Sigmoid colon (tissue), 7 donors: ENCODE data around the gene SNX27. TPM values are rescaled to one million over a fixed set of nuclear protein-coding genes. Genes with fewer than 3 reads are reported as not detected.

ENCODE experiments used
- DNase-seq: peaks from one replicate; pipeline ENCODE4 v3.0.0-alpha.2; 2019
- H3K27ac ChIP-seq, 4 donors: fragments of 200-600 bp; sonication (generic); one replicate each; pipeline ENCODE4 v1.5.1; 2016 to 2019; ENCODE audit warnings: mild to moderate bottlenecking in 1 of 4
- H3K27me3 ChIP-seq, 3 donors: fragments of 200-600 bp; sonication (generic); one replicate each; pipeline ENCODE4 v1.5.1; 2019; ENCODE audit warnings: mild to moderate bottlenecking in 1 of 3
- H3K36me3 ChIP-seq, 4 donors: fragments of 200-600 bp; sonication (generic); one replicate each; pipeline ENCODE4 v1.5.1; 2016 to 2019
- H3K4me1 ChIP-seq, 4 donors: fragments of 200-600 bp; sonication (generic); one replicate each; pipeline ENCODE4 v1.5.1; 2017 to 2019
- H3K4me3 ChIP-seq, 4 donors: fragments of 200-600 bp; sonication (generic); one replicate each; pipeline ENCODE4 v1.5.1; 2017 to 2019; ENCODE audit warnings: mild to moderate bottlenecking in 2 of 4, moderate library complexity in 1 of 4
- H3K9me3 ChIP-seq, 4 donors: fragments of 200-600 bp in 3 of 4; sonication (generic) in 3 of 4; one replicate each; pipeline versions ENCODE4 v1.5.1 to v1.6.1; 2013 to 2019
- EP300 ChIP-seq, 4 donors: sonication (generic); formaldehyde crosslinking; IDR thresholded peaks; one replicate each; pipeline ENCODE4 v1.6.1; 2017; ENCODE audit warnings: antibody characterized with exemption in 4 of 4
- POLR2A ChIP-seq, 2 donors: fragments of 450-650 bp; IDR thresholded peaks; one replicate each; pipeline ENCODE4 v1.6.1; 2016; ENCODE audit warnings: antibody characterized with exemption in 2 of 2, mild to moderate bottlenecking in 2 of 2, moderate library complexity in 2 of 2
- POLR2AphosphoS5 ChIP-seq, 4 donors: sonication (generic); formaldehyde crosslinking; IDR thresholded peaks; one replicate each; pipeline ENCODE4 v1.6.1; 2017; ENCODE audit warnings: antibody characterized with exemption in 4 of 4
- WGBS, 2 donors: extraction: QIAGEN DNeasy Blood & Tissue Kit; methylation state at CpG; one replicate each; pipeline ENCODE4 v1.1.7; 2013; 5-methylcytosine and 5-hydroxymethylcytosine counted together
- intact Hi-C: fragments of 100-400 bp; cut with DNase I; formaldehyde crosslinking; loops from one replicate; pipeline ENCODE4 v1.15.1; 2023
- polyA plus RNA-seq, 3 donors: library from polyadenylated mRNA; stranded (reverse); fragments of 200-250 nt; gene quantifications; one replicate each; pipeline ENCODE4 v1.2.3, GENCODE V29; 2013
- total RNA-seq, 4 donors: library from RNA; depleted of rRNA; stranded (reverse); fragments of >200 nt; gene quantifications; one replicate each; pipeline ENCODE4 v1.1.0, GENCODE V29; 2016
- TF ChIP-seq, protein P1 (sequence below), 4 experiments: fragments of 450-650 bp in 3 of 4; fragments of 200-600 bp in 1 of 4; IDR thresholded peaks; one replicate each; pipeline ENCODE4 v1.5.1; 2016 to 2019; ENCODE audit warnings: antibody characterized with exemption in 4 of 4, mild to moderate bottlenecking in 3 of 4, moderate library complexity in 2 of 4
- donor health status: healthy with polysubstance abuse.
- donor health status: Bipolar disorder and iron deficiency.
- donor health status: healthy.

SNX27 gene
- total and polyA plus RNA-seq, 7 donors = 3.6 to 59.0 (median 49.0) TPM

DNA sequence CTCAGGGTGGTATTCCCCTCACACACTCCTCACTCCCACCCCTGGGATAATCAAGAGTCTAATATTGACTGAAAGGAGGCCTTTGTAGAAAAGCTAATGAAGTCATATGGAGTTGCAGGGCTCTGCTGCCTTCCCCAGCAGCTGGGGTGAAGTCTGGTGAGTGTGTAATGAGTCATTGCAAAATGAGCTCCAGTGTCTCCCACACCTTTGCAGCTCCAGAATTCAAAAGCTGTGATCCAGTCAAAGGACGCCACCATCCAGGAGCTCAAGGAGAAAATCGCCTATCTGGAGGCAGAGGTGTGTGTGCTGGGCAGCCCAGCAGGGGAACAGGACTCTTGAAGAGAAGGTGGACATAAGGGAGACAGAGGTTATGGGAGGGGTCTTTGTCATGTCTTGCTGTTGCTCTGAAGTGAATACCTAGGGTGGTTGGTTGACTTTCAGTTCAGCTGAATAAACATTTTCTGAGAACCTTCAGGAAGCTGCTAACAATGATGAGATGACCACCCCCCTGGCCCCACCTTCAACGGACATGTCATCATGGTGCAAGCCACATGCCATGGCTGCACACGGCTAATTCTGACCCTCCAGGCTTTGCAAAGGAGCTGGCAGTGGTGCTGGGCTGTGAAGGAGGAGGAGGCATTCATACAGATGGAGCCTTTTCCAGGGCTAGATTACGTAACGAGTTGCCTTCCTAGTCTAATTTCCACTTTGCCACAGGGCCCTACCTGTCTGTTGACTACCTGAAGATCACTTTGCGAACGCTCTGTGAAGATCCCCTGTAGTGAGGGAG lies 32.2 kb upstream of the SNX27 start:
- TF ChIP-seq, protein P1, sequence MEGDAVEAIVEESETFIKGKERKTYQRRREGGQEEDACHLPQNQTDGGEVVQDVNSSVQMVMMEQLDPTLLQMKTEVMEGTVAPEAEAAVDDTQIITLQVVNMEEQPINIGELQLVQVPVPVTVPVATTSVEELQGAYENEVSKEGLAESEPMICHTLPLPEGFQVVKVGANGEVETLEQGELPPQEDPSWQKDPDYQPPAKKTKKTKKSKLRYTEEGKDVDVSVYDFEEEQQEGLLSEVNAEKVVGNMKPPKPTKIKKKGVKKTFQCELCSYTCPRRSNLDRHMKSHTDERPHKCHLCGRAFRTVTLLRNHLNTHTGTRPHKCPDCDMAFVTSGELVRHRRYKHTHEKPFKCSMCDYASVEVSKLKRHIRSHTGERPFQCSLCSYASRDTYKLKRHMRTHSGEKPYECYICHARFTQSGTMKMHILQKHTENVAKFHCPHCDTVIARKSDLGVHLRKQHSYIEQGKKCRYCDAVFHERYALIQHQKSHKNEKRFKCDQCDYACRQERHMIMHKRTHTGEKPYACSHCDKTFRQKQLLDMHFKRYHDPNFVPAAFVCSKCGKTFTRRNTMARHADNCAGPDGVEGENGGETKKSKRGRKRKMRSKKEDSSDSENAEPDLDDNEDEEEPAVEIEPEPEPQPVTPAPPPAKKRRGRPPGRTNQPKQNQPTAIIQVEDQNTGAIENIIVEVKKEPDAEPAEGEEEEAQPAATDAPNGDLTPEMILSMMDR (IDR thresholded peaks at IDR 0.05) = no peak
- TF ChIP-seq POLR2A (IDR thresholded peaks at IDR 0.05) (no peak), POLR2AphosphoS5 (IDR thresholded peaks at IDR 0.05) (no peak), EP300 (IDR thresholded peaks at IDR 0.05) (no peak)
- WGBS, 2 donors = 81 to 87% methylated on average over 8 of the region's 8 CpGs
- H3K27ac ChIP-seq = no peak overlapping the region
- H3K27me3 ChIP-seq = no peaks in the 10 kb centered on the region
- peaks cover 9 to 75% (median 32%) of the 10 kb centered on the region in 4 donors for H3K36me3 ChIP-seq
- H3K4me1 ChIP-seq = peaks cover 0 to under 1% (median 0%) of the 10 kb centered on the region in 4 donors
- intact Hi-C loops = no loop called here
- H3K4me3 ChIP-seq = no peak overlapping the region
- no peaks in the 10 kb centered on the region for H3K9me3 ChIP-seq
- no peak for DNase-seq

- Histone ChIP-seq H3K4me1 (peaks cover 0 to 6% (median 0%) of the 10 kb centered on the region in 4 donors), H3K9me3 (no peaks in the 10 kb centered on the region), H3K36me3 (peaks cover 9 to 60% (median 25%) of the 10 kb centered on the region in 4 donors), H3K27ac (no peak overlapping the region), H3K4me3 (no peak overlapping the region), H3K27me3 (no peaks in the 10 kb centered on the region)
- DNase-seq = no peak
- 88 to 90% methylated on average over 5 of the region's 5 CpGs for WGBS, 2 donors
- intact Hi-C loops = no loop called here
- TF ChIP-seq POLR2A (IDR thresholded peaks at IDR 0.05) (no peak), POLR2AphosphoS5 (IDR thresholded peaks at IDR 0.05) (no peak), EP300 (IDR thresholded peaks at IDR 0.05) (no peak)
- TF ChIP-seq, protein P1 (IDR thresholded peaks at IDR 0.05) = no peak
Observed at GRCh38 chr1:151581451-151581850, 30.4 kb upstream of the SNX27 start.

- peaks cover 0 to 6% (median 0%) of the 10 kb centered on the region in 4 donors for H3K4me1 ChIP-seq
- H3K36me3 ChIP-seq = peaks cover 9 to 56% (median 25%) of the 10 kb centered on the region in 4 donors
- no peak overlapping the region for H3K4me3 ChIP-seq
- TF ChIP-seq EP300 (IDR thresholded peaks at IDR 0.05) = no peak
- TF ChIP-seq, protein P1 (IDR thresholded peaks at IDR 0.05) = no peak
- no peak for TF ChIP-seq POLR2A (IDR thresholded peaks at IDR 0.05)
- no peak for TF ChIP-seq POLR2AphosphoS5 (IDR thresholded peaks at IDR 0.05)
- intact Hi-C loops = no loop called here
- DNase-seq = no peak
- no peaks in the 10 kb centered on the region for H3K27me3 ChIP-seq
- WGBS, 2 donors = 92 to 94% methylated on average over 1 of the region's 1 CpG
- no peaks in the 10 kb centered on the region for H3K9me3 ChIP-seq
- no peak overlapping the region for H3K27ac ChIP-seq
Observed at GRCh38 chr1:151581921-151582320, 29.9 kb upstream of the SNX27 start.

GRCh38 chr1:151583796-151584195 lies 28.1 kb upstream of the SNX27 start:
- Histone ChIP-seq H3K4me3 (no peak overlapping the region), H3K9me3 (no peaks in the 10 kb centered on the region), H3K27me3 (no peaks in the 10 kb centered on the region), H3K4me1 (peaks cover 0 to 6% (median 0%) of the 10 kb centered on the region in 4 donors), H3K27ac (no peak overlapping the region), H3K36me3 (peaks cover 9 to 37% (median 22%) of the 10 kb centered on the region in 4 donors)
- DNase-seq = no peak
- TF ChIP-seq POLR2AphosphoS5 (IDR thresholded peaks at IDR 0.05) = no peak
- TF ChIP-seq EP300 (IDR thresholded peaks at IDR 0.05) = no peak
- TF ChIP-seq, protein P1 (IDR thresholded peaks at IDR 0.05) = no peak
- no peak for TF ChIP-seq POLR2A (IDR thresholded peaks at IDR 0.05)
- 64 to 74% methylated on average over 2 of the region's 2 CpGs for WGBS, 2 donors
- intact Hi-C loops = no loop called here
